Right hindlimb (tissue), 1 donor: ENCODE data around the gene DUOX1.
"Not testable (repeated sequence)": the region's sequence is repeated elsewhere in the genome, so short reads cannot be mapped to it uniquely, and the experiment has no call there.

Source experiments
- DNase-seq: peaks from one replicate; pipeline ENCODE4 v3.0.0-alpha.2; 2018

The DUOX1 gene

DNA sequence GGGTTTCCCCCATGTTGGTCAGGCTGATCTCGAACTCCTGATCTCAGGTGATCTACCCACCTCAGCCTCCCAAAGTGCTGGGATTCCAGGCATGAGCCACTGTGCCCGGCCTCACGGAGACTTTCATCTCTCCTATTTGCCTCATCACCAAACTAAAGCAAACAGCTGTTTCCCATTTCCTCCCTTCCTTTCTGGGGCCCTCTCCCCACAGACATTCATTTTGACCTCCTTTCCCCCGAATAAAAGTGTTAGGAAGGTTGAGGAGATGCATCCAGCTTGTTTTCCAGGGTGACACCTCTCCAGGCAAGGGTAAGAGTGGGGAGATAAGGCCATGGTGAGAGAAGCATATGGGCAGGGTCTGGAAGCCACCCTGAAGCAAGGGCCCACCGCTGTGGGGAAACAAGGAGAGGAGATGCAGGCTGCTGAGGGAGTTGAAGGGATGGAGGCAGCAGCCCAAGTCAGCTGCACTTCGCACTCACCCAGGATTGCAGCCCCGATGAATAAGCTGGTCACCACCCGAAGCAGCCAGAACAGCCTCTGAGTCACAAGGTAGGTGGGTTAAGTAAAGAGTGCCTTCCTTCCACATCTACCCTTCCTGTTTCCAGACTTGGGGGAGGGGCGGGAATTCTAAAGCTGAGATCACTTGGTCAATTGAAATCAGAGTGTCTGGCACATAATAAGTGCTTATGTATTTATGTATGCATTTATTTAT is 7.9 kb upstream of the DUOX1 start:
- no peak for DNase-seq

GRCh38 chr15:45122719-45123118 is 7.1 kb upstream of the DUOX1 start:
- DNase-seq, result no peak

- DNase-seq, result no peak
These were observed 6.4 kb upstream of the DUOX1 start for GRCh38 chr15:45123397-45123796.

GRCh38 chr15:45126535-45127158 is 3.1 kb upstream of the DUOX1 start:
- DNase-seq, result no peak

DNA sequence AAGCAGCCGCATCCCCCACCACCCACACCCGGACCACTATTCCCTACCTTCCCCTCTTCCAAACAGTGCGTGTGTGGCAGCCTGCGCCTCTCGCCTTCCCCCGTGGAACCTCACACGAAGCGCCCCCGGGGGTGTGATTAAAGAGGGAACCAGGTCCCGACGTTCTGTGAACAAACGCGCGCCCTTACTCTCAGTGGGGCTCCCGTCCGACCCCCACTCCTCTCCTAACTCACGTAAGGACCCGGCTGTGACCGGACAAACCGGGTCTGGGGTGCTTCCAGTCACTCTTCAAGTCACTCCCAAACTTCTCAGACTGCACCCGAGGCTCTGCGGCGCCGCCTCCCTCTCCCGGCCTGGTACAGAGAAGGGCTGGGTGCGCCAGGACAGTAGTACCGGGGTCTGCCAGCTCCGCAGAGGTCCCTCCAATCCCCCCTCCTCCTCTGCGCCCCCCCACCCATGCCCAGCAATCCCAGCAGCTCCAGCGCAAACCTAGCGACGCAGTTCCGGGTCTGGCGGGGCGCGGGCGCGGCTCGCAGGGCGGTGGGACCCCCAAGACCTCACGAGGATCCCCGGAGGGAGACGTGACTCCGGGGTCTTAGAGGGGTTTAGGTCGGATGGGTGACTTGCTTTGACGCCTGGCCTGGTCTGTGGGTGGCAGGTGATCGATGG is 689 bp upstream of the DUOX1 start:
- no peak for DNase-seq

GRCh38 chr15:45130291-45131000 is 652 bp downstream of the DUOX1 start:
- DNase-seq, result no peak

- no peak for DNase-seq
These were observed 1.7 kb downstream of the DUOX1 start for GRCh38 chr15:45131510-45131909.

- no peak for DNase-seq
These were observed 3.2 kb downstream of the DUOX1 start for GRCh38 chr15:45132844-45133560.

GRCh38 chr15:45133561-45133920 is 3.7 kb downstream of the DUOX1 start:
- DNase-seq, result no peak

- DNase-seq, result no peak
These were observed 4.3 kb downstream of the DUOX1 start for GRCh38 chr15:45134046-45134445.

- DNase-seq, result no peak
These were observed 5.1 kb downstream of the DUOX1 start for GRCh38 chr15:45134682-45135604.

DNA sequence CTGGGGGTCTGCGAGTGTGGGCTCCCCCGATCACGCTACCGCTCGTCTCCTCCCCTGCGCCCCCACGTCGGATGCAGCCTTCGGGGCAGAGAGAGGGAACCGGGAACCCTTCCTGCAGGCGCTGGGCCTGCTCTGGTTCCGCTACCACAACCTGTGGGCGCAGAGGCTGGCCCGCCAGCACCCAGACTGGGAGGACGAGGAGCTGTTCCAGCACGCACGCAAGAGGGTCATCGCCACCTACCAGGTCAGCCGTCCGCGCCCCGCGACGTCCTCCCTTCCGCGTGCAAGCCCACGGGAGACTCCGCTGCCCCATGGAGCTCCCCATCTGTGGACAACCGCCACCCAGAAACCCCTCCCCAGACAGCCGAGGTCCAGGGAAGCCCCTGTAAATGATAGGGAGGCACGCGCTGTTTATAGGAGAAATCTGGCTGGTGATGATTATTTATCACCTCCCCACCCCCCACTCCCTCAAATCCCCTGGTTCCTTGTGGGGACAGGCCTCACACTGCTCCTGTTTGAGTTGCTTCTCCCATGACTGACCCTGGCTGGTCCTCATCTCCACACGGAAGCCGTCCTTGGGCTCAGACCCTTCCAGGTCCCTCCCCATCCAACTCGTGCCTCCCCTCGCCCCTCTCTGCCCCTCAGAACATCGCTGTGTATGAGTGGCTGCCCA is 6.0 kb downstream of the DUOX1 start:
- DNase-seq, result not testable (repeated sequence)

DNA sequence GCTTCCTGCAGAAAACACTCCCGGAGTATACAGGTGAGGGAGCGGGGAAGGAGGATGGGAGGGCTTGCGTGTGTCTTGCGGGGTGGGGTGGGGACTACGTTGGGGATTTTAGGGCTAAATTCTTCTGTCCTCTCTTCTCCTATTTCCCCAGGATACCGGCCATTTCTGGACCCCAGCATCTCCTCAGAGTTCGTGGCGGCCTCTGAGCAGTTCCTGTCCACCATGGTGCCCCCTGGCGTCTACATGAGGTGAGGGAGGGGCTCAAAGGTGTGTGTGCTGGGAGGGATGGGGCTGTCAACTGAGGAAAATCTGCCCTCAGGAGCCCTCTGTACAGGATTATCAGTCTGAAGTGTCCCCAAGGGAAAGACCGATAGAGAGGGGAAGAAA is 6.6 kb downstream of the DUOX1 start:
- DNase-seq, result no peak

- no peak for DNase-seq
These were observed 7.9 kb downstream of the DUOX1 start for GRCh38 chr15:45137703-45138102.

GRCh38 chr15:45138814-45139765 is 9.3 kb downstream of the DUOX1 start:
- DNase-seq, result no peak

GRCh38 chr15:45139770-45140169 is 10.0 kb downstream of the DUOX1 start:
- no peak for DNase-seq

DNA sequence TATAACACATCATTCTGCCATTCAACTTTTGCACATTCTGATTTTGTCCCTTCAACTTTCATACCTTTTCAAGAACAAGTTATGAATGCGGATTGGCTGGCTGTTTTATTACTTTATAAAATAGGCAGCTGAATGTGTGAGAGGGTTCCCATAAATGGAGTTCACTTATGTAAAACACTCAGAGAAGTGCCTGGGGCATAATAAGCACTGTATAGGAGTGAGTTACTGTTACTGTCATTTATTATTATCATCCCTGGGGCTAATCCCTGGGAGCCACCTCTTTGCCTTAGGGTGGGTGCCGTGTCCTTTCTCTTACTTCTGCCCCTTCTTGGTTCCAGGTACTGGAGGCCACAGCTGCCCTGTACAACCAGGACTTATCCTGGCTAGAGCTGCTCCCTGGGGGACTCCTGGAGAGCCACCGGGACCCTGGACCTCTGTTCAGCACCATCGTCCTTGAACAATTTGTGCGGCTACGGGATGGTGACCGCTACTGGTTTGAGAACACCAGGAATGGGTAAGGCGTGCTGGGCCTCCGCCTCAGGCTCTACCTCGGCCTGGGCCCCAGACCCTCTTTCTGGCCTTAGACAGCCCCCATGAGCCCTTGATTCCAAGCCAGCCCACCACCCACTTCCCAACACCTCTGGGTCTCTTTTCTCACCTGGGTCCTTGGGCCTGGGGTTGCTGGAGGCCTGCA is 10.9 kb downstream of the DUOX1 start:
- DNase-seq, result no peak

- DNase-seq, result no peak
These were observed 11.6 kb downstream of the DUOX1 start for GRCh38 chr15:45141386-45141785.

GRCh38 chr15:45143056-45143455 is 13.3 kb downstream of the DUOX1 start:
- no peak for DNase-seq
